ENCODE data around the gene RAMP3.

RAMP3 gene

GRCh38 chr7:45187089-45187945, 29.7 kb downstream of the RAMP3 start:
- H3K4me3 ChIP-seq (ENCODE audit: low read depth, low read length), result no peak overlapping the region
- no peaks in the 10 kb centered on the region for H3K9me3 ChIP-seq (ENCODE audit: severe bottlenecking)
- no peak for TF ChIP-seq CTCF (IDR thresholded peaks at IDR 0.05; ENCODE audit: low read depth, low read length)
- no peaks in the 10 kb centered on the region for H3K27me3 ChIP-seq (ENCODE audit: insufficient read depth, low read depth, severe bottlenecking)
- no peak for DNase-seq
- H3K27ac ChIP-seq, result no peak overlapping the region
- no peaks in the 10 kb centered on the region for H3K36me3 ChIP-seq

- no peak overlapping the region for H3K4me3 ChIP-seq (ENCODE audit: low read depth, low read length)
- H3K9me3 ChIP-seq (ENCODE audit: severe bottlenecking), result peaks cover 2% of the 10 kb centered on the region
- no peak for DNase-seq
- H3K27ac ChIP-seq, result no peak overlapping the region
- H3K27me3 ChIP-seq (ENCODE audit: insufficient read depth, low read depth, severe bottlenecking), result no peaks in the 10 kb centered on the region
- no peaks in the 10 kb centered on the region for H3K36me3 ChIP-seq
- no peak for TF ChIP-seq CTCF (IDR thresholded peaks at IDR 0.05; ENCODE audit: low read depth, low read length)
Measured at GRCh38 chr7:45187946-45188411, 30.4 kb downstream of the RAMP3 start.

GRCh38 chr7:45188736-45189135, 31.1 kb downstream of the RAMP3 start:
- Histone ChIP-seq H3K9me3 (ENCODE audit: severe bottlenecking) (peaks cover 2% of the 10 kb centered on the region), H3K27ac (no peak overlapping the region), H3K4me3 (ENCODE audit: low read depth, low read length) (no peak overlapping the region), H3K36me3 (no peaks in the 10 kb centered on the region), H3K27me3 (ENCODE audit: insufficient read depth, low read depth, severe bottlenecking) (no peaks in the 10 kb centered on the region)
- TF ChIP-seq CTCF (IDR thresholded peaks at IDR 0.05; ENCODE audit: low read depth, low read length), result no peak
- DNase-seq, result no peak

GRCh38 chr7:45189151-45189970, 31.8 kb downstream of the RAMP3 start:
- H3K27me3 ChIP-seq (ENCODE audit: insufficient read depth, low read depth, severe bottlenecking), result no peaks in the 10 kb centered on the region
- no peak for DNase-seq

More at GRCh38 chr7:45189151-45189970, 31.8 kb downstream of the RAMP3 start:
- H3K27ac ChIP-seq, result no peak overlapping the region
- H3K36me3 ChIP-seq, result no peaks in the 10 kb centered on the region
- TF ChIP-seq CTCF (IDR thresholded peaks at IDR 0.05; ENCODE audit: low read depth, low read length), result no peak
- no peak overlapping the region for H3K4me3 ChIP-seq (ENCODE audit: low read depth, low read length)
- peaks cover 2% of the 10 kb centered on the region for H3K9me3 ChIP-seq (ENCODE audit: severe bottlenecking)

All from WERI-Rb-1 (cell line).